Body of pancreas (tissue), 4 donors: ENCODE data around the gene TRAPPC11. TPM values are rescaled to one million over a fixed set of nuclear protein-coding genes. Genes with fewer than 3 reads are reported as not detected.
A peak's percentile ranks its signal among the peaks of the same experiment; 100 is the strongest.

Source experiments
- ATAC-seq: fragments of 150-250 bp; one replicate; pipeline ENCODE4 v1.9.1; 2016
- DNase-seq, 4 donors: peaks; one replicate each; pipeline ENCODE4 v3.0.0-alpha.2; 2019
- H3K27ac ChIP-seq, 4 donors: fragments of 200-600 bp; sonication (generic); 1 replicate in 3 of 4; 2 replicates in 1 of 4; pipeline versions ENCODE4 v1.5.1 to v1.6.1; 2016 to 2019; ENCODE audit warnings: mild to moderate bottlenecking in 1 of 4, mixed read lengths in 1 of 4, moderate library complexity in 1 of 4
- H3K27me3 ChIP-seq, 2 donors: fragments of 200-600 bp; sonication (generic); one replicate each; pipeline ENCODE4 v1.6.0; 2016; ENCODE audit warnings: mild to moderate bottlenecking in 1 of 2
- H3K36me3 ChIP-seq, 2 donors: fragments of 200-600 bp; sonication (generic); replicated peaks in 1 of 2; 2 replicates each; pipeline ENCODE4 v1.5.1; 2016; ENCODE audit warnings: low read depth in 2 of 2; ENCODE audit not compliant: insufficient read depth in 1 of 2
- H3K4me1 ChIP-seq: fragments of 200-600 bp; sonication (generic); one replicate; pipeline ENCODE4 v1.6.0; 2016
- H3K4me3 ChIP-seq, 2 donors: fragments of 200-600 bp; sonication (generic); 1 replicate in 1 of 2; 2 replicates in 1 of 2; pipeline ENCODE4 v1.5.1; 2016 to 2019
- H3K9me3 ChIP-seq, 3 donors: fragments of 200-600 bp; sonication (generic); 1 replicate in 2 of 3; 2 replicates in 1 of 3; pipeline ENCODE4 v1.5.1; 2016
- POLR2A ChIP-seq, 3 donors: fragments of 450-650 bp; IDR thresholded peaks; one replicate each; pipeline ENCODE4 v1.6.1; 2016; ENCODE audit warnings: antibody characterized with exemption in 3 of 3, mild to moderate bottlenecking in 2 of 3
- WGBS, 2 donors: methylation state at CpG; one replicate each; pipeline ENCODE4 v1.1.5; 2017; 5-methylcytosine and 5-hydroxymethylcytosine counted together
- intact Hi-C: fragments of 100-400 bp; cut with DNase I; formaldehyde crosslinking; loops from one replicate; pipeline ENCODE4 v1.15.1; 2023
- total RNA-seq, 2 donors: library from RNA; depleted of rRNA; stranded (reverse); fragments of >200 nt; gene quantifications; one replicate each; pipeline ENCODE4 v1.1.0, GENCODE V29; 2016
- TF ChIP-seq, protein P1 (sequence below), 7 experiments: fragments of 450-650 bp in 4 of 7; fragments of 200-600 bp in 3 of 7; sonication (generic) in 3 of 7; IDR thresholded peaks; one replicate each; pipeline ENCODE4 v1.5.1; 2016 to 2019; ENCODE audit warnings: antibody characterized with exemption in 7 of 7

The TRAPPC11 gene
- 100 to 1,000 TPM in 1 of 2 donors, 10 to 100 TPM in 1; 22.6 to 107 TPM for total RNA-seq

DNA sequence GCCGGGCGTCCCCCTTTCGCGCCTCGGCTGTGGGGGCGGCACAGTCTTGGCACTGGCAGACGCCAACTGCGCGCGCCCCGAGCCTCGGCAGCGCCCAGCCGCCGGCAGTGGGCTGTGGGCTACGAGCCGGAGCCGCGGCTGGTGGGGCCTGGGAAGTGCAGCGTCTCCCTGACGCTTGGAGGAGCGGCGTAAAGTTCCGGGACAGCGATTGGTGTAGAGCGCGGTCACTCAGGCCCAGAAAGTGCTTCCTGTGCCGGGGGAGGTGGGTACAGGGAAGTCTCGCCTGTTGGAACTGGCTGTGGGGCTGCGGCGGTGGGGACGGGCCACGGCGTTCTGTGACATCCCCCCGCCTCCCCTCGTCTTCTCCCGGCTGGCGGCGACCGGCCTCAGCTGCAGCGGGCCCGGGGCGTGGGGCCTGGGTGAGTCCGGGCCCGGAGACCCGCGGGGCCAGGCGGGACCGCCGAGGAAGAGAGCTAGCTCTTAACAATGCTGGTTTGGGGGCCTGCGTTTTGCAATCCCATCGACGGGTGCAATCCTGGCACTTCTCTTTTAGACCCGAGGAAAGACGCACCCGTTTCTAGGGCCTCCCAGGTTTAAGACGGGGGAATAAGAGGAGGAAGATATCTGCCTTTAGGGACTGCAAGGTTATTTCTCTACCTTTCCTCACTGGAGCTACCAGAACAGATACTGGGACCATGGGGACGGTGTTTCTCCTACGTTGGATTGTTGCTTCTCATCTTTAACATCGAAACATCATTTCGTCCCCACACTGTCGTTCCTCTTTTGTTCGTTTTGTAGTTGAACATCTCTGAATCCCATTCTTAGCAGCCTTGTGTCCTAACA is at the start of gene TRAPPC11, which contains the start of gene RWDD4:
Gene TRAPPC11 (plus strand): TSS at position 265 of the 843 bp plus-strand sequence. CDS start 4,575 bp downstream, outside the sequence.
Gene RWDD4 (minus strand): TSS at position 157 of the 843 bp plus-strand sequence. CDS start 233 bp downstream, outside the sequence.
- Histone ChIP-seq H3K4me3 (peak within 1 kb of the TSS; percentile 93 to 97), H3K27ac (peak within 1 kb of the TSS; percentile 84 to 95 (median 89)), H3K4me1 (peaks cover 20% of the 10 kb centered on the region), H3K36me3 (peaks cover 0 to 2% of the 10 kb centered on the region in 2 donors), H3K27me3 (no peaks in the 10 kb centered on the region), H3K9me3 (no peaks in the 10 kb centered on the region)
- ATAC-seq (peak; percentile 100), DNase-seq (peak; percentile 97 to 99 (median 98))
- 0 to 1% methylated on average over 17 to 51 of the region's 63 CpGs for WGBS, 2 donors
- TF ChIP-seq, protein P1, sequence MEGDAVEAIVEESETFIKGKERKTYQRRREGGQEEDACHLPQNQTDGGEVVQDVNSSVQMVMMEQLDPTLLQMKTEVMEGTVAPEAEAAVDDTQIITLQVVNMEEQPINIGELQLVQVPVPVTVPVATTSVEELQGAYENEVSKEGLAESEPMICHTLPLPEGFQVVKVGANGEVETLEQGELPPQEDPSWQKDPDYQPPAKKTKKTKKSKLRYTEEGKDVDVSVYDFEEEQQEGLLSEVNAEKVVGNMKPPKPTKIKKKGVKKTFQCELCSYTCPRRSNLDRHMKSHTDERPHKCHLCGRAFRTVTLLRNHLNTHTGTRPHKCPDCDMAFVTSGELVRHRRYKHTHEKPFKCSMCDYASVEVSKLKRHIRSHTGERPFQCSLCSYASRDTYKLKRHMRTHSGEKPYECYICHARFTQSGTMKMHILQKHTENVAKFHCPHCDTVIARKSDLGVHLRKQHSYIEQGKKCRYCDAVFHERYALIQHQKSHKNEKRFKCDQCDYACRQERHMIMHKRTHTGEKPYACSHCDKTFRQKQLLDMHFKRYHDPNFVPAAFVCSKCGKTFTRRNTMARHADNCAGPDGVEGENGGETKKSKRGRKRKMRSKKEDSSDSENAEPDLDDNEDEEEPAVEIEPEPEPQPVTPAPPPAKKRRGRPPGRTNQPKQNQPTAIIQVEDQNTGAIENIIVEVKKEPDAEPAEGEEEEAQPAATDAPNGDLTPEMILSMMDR (IDR thresholded peaks at IDR 0.05): peak in 5 of 7 experiments; percentile 14 to 67 (median 59)
- TF ChIP-seq POLR2A (IDR thresholded peaks at IDR 0.05): peak; percentile 93 to 96 (median 96)
- intact Hi-C loops: no loop called here

DNA sequence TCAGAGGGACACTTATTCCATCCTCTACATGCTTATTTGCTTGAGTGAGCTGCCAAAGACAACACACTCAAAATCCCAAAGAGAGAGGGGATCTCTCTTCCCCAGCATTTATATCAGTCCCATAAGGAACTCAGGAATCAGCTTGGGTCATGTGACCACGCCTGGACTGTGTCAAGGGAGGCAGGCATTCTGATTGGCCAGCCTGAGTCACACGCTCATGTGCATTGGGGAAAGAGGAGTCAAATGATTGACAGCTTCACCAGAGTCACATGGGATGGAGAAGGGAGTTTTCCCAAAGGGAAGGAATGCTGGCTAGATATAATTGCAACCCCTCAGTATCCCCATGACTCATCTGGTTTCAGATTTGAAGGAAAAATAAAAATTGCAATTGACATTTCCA is 49.1 kb upstream of the TRAPPC11 start:
- TF ChIP-seq, protein P1 (IDR thresholded peaks at IDR 0.05): no peak
- no peak for TF ChIP-seq POLR2A (IDR thresholded peaks at IDR 0.05)
- DNase-seq (no peak), ATAC-seq (peak; percentile 21)
- Histone ChIP-seq H3K9me3 (no peaks in the 10 kb centered on the region), H3K4me3 (no peak overlapping the region), H3K27ac (no peak overlapping the region), H3K27me3 (no peaks in the 10 kb centered on the region), H3K4me1 (peaks cover 12% of the 10 kb centered on the region), H3K36me3 (no peaks in the 10 kb centered on the region)
- intact Hi-C loops: no loop called here
- WGBS, 2 donors: 90 to 97% methylated on average over 2 of the region's 2 CpGs

DNA sequence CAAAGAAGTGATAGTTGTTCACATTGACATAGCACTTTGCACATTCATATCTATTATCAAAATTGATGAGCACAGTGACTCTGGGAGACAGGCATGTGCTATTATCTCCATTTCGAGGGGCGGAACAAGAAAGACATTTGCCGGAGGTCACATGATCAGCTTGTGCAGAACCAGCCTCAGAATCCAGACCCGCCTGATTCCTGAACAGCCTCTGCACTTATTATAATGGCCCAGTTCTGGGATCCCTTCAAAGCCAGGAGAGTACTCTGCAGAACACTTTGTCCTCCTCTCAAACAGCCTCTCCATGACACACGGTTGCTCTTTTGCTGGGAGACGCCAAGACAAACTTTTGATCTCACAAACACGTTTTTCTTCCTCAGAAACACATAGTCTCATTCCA is 48.5 kb upstream of the TRAPPC11 start:
- peaks cover 12% of the 10 kb centered on the region for H3K4me1 ChIP-seq
- no peak overlapping the region for H3K4me3 ChIP-seq
- peak overlapping the region in 1 of 4 donors; percentile 5 for H3K27ac ChIP-seq
- DNase-seq (no peak), ATAC-seq (peak; percentile 40)
- 42 to 54% methylated on average over 7 of the region's 7 CpGs for WGBS, 2 donors
- H3K9me3 ChIP-seq: no peaks in the 10 kb centered on the region
- H3K36me3 ChIP-seq: no peaks in the 10 kb centered on the region
- TF ChIP-seq, protein P1 (IDR thresholded peaks at IDR 0.05): no peak
- no peak for TF ChIP-seq POLR2A (IDR thresholded peaks at IDR 0.05)
- intact Hi-C loops: no loop called here
- no peaks in the 10 kb centered on the region for H3K27me3 ChIP-seq

DNA sequence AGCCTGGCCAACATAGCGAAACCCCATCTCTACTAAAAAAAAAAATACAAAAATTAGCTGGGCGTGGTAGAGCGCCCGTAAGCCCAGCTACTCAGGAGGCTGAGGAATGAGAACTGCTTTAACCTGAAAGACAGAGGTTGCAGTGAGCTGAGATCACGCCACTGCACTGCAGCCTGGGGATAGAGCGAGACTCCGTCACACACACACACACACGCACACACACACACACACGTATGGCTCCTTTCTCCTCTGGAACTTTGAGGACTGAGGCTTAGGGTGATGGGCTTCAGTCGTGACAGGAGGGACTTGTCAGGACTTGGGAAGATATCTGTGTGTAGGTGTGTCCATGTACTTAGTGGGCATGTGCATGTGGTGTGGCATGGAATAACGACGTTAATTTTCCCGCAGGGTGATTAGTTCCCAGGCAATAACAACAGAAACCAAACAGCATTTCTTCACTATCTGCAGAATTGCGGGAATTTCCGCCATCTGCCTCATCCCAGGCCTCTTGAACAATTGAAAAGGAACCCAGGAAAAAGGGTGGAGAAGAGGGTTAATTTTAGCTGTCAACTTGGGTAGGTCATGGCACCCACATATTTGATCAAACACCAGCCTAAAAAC is 47.8 kb upstream of the TRAPPC11 start:
- no peak overlapping the region for H3K27ac ChIP-seq
- H3K36me3 ChIP-seq: no peaks in the 10 kb centered on the region
- H3K27me3 ChIP-seq: no peaks in the 10 kb centered on the region
- peaks cover 12% of the 10 kb centered on the region for H3K4me1 ChIP-seq
- 78 to 81% methylated on average over 15 of the region's 15 CpGs for WGBS, 2 donors
- intact Hi-C loops: no loop called here
- ATAC-seq (no peak), DNase-seq (no peak)
- TF ChIP-seq, protein P1 (IDR thresholded peaks at IDR 0.05): no peak
- H3K9me3 ChIP-seq: no peaks in the 10 kb centered on the region
- H3K4me3 ChIP-seq: no peak overlapping the region
